Stimulated activated CD4-positive, alpha-beta T cell treated with anti-CD3 and anti-CD28 coated beads, TNF-alpha, amount 100 ng/mL, for 4 hours (primary cell): ENCODE data around the gene RABGAP1L.
"Not testable (repeated sequence)": the region's sequence is repeated elsewhere in the genome, so short reads cannot be mapped to it uniquely, and the experiment has no call there.

ENCODE experiments used
- DNase-seq, 3 experiments: peaks; one replicate each; pipeline ENCODE4 v3.0.0-alpha.2; 2020; ENCODE audit warnings: low read depth in 3 of 3

Gene RABGAP1L

DNA sequence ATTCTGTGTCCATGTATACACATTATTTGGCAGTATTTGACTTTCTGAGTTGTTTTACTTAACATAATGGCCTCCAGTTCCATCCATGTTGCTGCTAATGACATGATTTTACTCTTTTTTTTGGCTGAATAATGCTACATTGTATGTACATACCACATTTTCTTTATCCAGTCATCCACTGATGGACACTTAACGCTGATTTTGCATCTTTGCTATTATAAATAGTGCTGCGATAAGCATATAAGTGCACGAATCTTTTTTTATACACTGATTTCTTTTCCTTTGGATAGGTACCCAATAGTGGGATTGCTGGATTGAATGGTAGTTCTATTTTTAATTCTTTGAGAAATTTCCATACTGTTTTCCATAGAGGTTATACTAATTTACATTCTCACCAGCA is 544.0 kb downstream of the RABGAP1L start:
- no peak for DNase-seq

DNA sequence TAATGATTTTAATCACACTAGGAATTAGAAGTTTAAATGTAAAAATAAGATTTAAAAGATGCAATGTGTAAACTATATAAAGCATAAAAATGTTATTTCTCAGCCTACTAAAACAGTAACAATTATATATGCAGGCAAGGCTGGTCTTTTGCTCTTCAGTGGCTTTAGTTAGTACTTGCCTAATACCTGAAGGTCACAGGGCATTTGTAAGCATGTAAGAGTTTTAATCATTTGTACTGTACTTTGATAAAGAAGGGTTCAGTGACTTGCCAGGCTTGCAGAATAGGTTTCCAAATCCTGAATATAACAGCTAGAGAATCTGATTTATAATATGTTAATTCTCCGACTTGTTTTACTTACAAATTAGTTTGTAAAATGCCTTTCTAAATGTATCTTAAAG is 545.0 kb downstream of the RABGAP1L start:
- DNase-seq = no peak

- DNase-seq = no peak
Measured at GRCh38 chr1:174710868-174711845, 551.8 kb downstream of the RABGAP1L start.

GRCh38 chr1:174711848-174712247 is 552.5 kb downstream of the RABGAP1L start:
- not testable (repeated sequence) for DNase-seq

- no peak for DNase-seq
Measured at GRCh38 chr1:174712541-174712940, 553.2 kb downstream of the RABGAP1L start.

DNA sequence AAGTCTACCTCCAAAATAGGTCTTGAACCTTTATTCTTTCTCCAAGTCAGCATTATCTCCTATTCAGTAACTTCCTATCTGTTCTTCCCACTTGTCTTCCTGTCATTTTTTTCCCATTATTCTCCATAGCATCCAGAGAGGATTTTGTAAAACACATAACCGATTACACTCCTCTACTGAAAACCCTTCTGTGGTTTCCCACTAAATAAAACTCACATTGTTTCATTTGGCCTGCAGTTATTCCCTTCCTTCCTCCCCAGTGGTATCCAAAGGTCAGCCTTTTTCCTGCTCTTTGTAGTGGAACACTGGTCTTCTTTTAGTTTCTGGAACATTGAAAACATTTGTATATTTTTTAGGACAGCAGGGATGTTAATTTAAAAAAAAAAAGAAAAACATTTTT is 554.5 kb downstream of the RABGAP1L start:
- no peak for DNase-seq

GRCh38 chr1:174719194-174719593 is 559.9 kb downstream of the RABGAP1L start:
- no peak for DNase-seq

DNA sequence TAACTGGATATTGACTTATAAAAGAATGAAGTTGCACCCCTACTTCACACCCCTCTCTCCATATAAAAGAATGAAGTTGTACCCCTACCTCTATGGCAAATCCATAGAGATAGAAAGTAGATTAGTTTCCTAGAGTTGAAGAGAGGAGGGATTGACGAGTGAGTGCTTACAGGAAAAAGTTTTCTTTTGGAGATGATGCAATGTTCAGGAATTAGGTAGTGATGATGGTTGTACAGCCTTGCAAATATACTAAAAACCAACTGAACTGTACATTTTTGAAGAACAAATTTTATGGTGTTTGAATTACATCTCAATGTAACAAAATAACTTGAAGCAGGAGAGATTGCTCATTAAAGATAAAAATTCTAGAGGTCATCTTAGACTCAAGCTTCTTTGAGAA is 561.3 kb downstream of the RABGAP1L start:
- no peak for DNase-seq

GRCh38 chr1:174721246-174721645 is 561.9 kb downstream of the RABGAP1L start:
- DNase-seq = no peak

DNA sequence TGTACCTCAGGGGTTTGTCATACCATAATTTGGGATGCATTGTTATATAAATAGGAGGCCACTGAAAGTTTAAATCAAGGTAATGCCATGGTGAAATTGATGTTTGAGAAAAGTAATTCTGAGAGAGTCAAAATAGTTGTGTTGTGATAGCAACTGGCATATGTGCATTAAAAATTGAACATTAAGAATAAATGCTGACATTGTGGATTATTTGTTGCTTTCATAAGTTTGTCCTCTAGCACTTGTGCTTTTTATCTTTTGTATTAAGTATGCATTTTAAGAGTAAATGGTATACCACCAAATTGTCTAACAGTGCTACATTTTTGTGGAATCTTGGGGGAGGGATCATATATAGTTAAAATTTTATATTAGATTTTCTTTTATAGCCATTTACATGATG is 564.5 kb downstream of the RABGAP1L start:
- DNase-seq = no peak

DNA sequence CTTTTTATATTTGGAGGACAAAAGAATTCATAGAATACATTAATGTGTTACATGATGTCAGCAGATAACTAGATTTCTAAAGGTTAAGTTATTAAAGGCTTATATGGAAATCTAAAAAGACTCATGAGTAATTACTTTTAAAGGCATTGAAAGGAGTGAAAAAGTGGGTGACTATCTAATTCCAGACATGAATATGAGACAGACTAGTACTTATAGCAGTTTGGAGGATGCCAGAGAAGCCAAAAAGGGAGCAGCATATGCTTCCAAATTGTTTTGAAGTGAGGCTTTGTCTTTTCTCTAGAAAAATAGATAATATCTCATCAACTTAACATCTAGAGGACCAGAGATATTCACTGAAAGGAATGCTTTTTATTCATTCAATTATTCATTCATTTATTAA is 564.9 kb downstream of the RABGAP1L start:
- no peak for DNase-seq

DNA sequence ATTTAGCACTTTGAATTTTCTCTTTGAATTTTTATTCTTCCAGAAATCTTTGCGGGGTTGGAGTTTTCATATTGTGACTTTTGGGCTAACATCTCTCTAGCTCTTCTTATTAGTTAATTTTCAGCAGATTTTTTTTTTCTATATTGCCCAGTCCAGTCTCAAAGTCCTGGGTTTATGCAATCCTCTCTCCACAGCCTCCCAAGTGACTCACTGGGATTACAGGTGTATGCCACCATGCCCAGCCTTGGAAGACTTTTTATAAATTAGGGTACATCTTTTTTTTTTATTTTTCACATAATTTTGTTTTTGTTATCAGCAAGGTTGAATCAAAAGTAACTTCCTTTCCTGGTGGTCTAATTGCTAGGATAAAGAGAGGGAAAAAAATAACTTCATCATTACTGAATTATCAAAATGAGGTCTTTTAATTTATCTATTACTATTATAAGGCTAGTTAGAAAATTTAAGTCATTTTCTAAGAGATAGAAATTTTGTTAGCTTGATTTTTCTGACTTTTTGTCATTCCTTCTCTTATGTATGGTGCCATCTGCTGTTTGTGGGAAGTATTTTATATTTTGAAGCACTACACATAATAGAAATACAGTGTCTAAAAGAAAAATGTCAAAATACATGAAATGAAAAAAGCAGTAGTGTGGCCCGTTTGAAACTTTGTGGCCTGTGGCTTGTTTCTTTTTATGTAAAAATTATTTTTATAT is 567.0 kb downstream of the RABGAP1L start:
- DNase-seq = no peak

GRCh38 chr1:174726880-174727585 is 567.7 kb downstream of the RABGAP1L start:
- no peak for DNase-seq

GRCh38 chr1:174734270-174734669 is 575.0 kb downstream of the RABGAP1L start:
- no peak for DNase-seq

DNA sequence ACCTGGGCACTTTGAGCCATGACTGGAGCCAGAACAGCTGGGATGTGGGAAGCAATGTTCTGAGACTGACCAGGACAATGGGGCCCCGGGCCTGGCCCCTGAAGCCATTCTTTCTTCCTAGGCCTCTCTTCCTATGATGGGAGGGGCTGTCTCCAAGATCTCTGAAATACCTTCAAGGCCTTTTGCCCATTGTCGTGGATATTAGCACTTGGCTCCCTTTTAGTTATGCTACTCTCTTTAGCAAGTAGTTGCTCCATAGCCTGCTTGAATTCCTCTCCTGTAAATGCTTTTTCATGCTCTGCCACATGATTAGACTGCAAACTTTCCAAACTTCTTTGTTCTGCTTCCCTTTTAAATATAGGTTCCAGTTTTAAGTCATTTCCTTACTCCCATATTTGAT is 577.5 kb downstream of the RABGAP1L start:
- no peak for DNase-seq

GRCh38 chr1:174740249-174740968 is 581.1 kb downstream of the RABGAP1L start:
- no peak for DNase-seq

DNA sequence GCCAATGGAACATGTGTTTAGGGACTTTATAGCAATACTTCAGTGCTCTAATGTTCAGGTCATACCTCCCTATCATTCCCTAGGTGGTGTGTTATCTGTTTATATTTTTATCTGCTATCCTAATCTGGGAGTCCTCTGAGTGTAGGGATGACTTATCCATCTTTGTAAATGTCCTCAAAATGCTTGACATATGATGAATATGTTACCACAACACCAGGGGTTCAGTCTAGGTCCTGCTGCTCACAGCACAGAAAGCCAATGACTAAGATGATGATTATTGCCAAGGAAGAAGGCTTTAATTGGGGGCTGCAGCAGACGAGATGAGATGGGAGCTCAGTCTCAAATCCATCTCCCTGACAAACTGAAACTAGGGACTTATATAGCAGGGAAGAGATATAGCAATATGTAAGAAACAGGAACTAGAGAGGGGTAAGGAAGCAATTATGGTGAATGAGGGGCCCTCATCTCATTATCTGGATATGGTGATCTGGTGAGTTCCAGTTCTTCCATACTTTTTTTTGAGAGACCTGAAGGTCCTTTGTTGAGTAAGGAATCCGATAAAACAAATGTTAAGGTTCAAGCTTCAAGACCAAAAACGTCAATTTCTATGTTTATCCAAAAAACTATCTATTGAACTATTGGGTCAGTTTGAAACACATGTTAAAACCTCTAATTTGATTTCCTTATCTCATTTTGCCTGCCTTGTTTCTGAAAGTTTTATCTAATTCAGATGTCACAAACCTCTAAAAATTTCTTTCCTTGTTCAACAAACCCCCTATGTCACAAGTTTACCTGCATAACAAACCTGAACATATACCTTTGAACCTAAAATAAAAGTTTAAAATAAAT is 583.7 kb downstream of the RABGAP1L start:
- no peak for DNase-seq

DNA sequence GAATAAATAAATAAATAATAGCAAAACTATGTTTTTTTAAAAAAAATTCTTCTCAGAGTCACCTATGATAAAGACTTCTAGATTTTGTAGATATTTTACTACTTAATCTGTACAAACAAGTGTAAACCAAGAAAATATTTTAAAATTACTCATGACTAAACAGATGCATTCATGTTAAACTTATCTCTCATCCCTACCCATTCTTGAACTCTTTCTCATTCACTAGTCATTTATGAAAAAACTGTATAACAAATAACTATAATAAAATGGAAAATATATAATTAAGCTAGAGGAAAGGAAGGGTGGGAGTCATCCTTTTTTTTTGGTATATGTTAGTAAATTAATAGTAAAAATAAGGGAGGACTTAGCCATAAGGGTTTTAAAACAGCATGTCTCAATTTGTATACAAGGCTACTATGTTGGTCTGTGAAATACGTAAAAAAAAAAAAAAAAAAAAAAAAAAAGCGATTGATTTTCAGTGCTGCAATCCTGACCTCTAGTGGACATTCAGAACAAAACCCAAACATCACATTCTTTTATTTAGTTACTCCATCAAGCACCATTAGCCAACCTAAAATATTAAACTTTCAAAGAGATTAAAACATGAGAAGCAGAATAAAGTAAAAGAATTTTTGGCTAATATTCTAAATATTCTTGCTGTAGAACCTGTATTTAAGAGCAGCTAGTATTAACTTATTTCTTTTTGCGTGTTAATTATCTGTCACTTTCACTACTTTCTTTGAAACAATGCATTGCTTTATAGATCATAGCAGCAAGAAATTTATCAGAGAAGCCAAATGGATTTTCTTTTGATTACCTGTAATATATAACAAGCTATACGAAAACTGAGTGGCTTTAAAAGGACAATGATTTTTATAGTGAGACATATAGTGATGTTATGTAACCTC is 584.6 kb downstream of the RABGAP1L start:
- DNase-seq = no peak

GRCh38 chr1:174744886-174745285 is 585.6 kb downstream of the RABGAP1L start:
- no peak for DNase-seq
